ENCODE measurements around the gene OLIG1.

OLIG1 gene

DNA sequence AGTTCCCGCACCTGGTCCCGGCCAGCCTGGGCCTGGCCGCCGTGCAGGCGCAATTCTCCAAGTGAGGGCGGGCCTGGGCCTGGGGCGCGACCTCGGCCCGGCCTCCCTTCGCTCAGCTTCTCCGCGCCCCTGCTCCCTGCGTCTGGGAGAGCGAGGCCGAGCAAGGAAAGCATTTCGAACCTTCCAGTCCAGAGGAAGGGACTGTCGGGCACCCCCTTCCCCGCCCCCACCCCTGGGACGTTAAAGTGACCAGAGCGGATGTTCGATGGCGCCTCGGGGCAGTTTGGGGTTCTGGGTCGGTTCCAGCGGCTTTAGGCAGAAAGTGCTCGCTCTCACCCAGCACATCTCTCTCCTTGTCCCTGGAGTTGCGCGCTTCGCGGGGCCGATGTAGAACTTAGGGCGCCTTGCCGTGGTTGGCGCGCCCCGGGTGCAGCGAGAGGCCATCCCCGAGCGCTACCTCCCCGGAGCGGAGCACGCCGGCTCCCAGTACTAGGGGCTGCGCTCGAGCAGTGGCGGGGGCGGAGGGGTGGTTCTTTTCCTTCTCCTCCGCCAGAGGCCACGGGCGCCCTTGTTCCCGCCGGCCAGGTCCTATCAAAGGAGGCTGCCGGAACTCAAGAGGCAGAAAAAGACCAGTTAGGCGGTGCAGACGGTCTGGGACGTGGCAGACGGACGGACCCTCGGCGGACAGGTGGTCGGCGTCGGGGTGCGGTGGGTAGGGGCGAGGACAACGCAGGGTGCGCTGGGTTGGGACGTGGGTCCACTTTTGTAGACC is 1.2 kb downstream of the OLIG1 start:
- Histone ChIP-seq H3K4me1 (ENCODE audit: control insufficient read depth, low read length) (peaks cover 5% of the 10 kb centered on the region; the same call in 1 of the 2 replicates), H3K9me2 (replicated peaks; ENCODE audit: control insufficient read depth, low read length) (no peaks in the 10 kb centered on the region), H3K4me2 (ENCODE audit: low read length) (no peak overlapping the region), H3K27ac (ENCODE audit: low read depth, low read length) (no peak overlapping the region), H3K36me3 (ENCODE audit: control insufficient read depth, low read length) (no peaks in the 10 kb centered on the region), H3K4me3 (ENCODE audit: low read length) (no peak overlapping the region), H3K27me3 (ENCODE audit: control insufficient read depth, low read length) (peaks cover 18% of the 10 kb centered on the region), H3F3A (ENCODE audit: control insufficient read depth, insufficient read depth) (no peaks in the 10 kb centered on the region), H3K79me2 (ENCODE audit: control insufficient read depth, low read length) (no peaks in the 10 kb centered on the region), H4K20me1 (ENCODE audit: control insufficient read depth, insufficient read depth, low read depth, low read length) (no peaks in the 10 kb centered on the region), H3K9me3 (ENCODE audit: control insufficient read depth, insufficient read depth, low read length) (peaks cover 7% of the 10 kb centered on the region; the same call in 1 of the 2 replicates)
- TF ChIP-seq, protein P1, sequence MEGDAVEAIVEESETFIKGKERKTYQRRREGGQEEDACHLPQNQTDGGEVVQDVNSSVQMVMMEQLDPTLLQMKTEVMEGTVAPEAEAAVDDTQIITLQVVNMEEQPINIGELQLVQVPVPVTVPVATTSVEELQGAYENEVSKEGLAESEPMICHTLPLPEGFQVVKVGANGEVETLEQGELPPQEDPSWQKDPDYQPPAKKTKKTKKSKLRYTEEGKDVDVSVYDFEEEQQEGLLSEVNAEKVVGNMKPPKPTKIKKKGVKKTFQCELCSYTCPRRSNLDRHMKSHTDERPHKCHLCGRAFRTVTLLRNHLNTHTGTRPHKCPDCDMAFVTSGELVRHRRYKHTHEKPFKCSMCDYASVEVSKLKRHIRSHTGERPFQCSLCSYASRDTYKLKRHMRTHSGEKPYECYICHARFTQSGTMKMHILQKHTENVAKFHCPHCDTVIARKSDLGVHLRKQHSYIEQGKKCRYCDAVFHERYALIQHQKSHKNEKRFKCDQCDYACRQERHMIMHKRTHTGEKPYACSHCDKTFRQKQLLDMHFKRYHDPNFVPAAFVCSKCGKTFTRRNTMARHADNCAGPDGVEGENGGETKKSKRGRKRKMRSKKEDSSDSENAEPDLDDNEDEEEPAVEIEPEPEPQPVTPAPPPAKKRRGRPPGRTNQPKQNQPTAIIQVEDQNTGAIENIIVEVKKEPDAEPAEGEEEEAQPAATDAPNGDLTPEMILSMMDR (IDR thresholded peaks at IDR 0.05; ENCODE audit: low read depth, low read length, poor library complexity, severe bottlenecking): no peak
- no peak for TF ChIP-seq EZH2phosphoT487 (IDR thresholded peaks at IDR 0.05; ENCODE audit: borderline replicate concordance, low read length)

DNA sequence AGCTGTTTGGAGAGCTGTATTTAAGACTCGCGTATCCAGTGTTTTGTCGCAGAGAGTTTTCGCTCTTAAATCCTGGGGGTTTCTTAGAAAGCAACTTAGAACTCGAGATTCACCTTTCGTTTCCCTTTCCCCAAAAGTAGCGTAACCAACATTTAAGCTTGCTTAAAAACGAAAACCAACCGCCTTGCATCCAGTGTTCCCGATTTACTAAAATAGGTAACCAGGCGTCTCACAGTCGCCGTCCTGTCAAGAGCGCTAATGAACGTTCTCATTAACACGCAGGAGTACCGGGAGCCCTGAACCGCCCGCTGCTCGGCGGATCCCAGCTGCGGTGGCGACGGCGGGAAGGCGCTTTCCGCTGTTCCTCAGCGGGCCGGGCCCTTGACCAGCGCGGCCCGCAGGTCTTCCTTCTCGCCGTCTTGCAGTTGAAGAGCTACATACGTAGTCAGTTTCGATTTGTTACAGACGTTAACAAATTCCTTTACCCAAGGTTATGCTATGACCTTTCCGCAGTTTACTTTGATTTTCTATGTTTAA is 1.9 kb downstream of the OLIG1 start:
- Histone ChIP-seq H3K27ac (ENCODE audit: low read depth, low read length) (no peak overlapping the region), H3K9me3 (ENCODE audit: control insufficient read depth, insufficient read depth, low read length) (peaks cover 7% of the 10 kb centered on the region; the same call in 1 of the 2 replicates), H4K20me1 (ENCODE audit: control insufficient read depth, insufficient read depth, low read depth, low read length) (no peaks in the 10 kb centered on the region), H3K79me2 (ENCODE audit: control insufficient read depth, low read length) (no peaks in the 10 kb centered on the region), H3K4me3 (ENCODE audit: low read length) (no peak overlapping the region), H3K4me2 (ENCODE audit: low read length) (no peak overlapping the region), H3K4me1 (ENCODE audit: control insufficient read depth, low read length) (peaks cover 5% of the 10 kb centered on the region; the same call in 1 of the 2 replicates), H3K36me3 (ENCODE audit: control insufficient read depth, low read length) (no peaks in the 10 kb centered on the region), H3K9me2 (replicated peaks; ENCODE audit: control insufficient read depth, low read length) (no peaks in the 10 kb centered on the region), H3K27me3 (ENCODE audit: control insufficient read depth, low read length) (peaks cover 23% of the 10 kb centered on the region), H3F3A (ENCODE audit: control insufficient read depth, insufficient read depth) (no peaks in the 10 kb centered on the region)
- TF ChIP-seq EZH2phosphoT487 (IDR thresholded peaks at IDR 0.05; ENCODE audit: borderline replicate concordance, low read length): no peak
- TF ChIP-seq, protein P1 (IDR thresholded peaks at IDR 0.05; ENCODE audit: low read depth, low read length, poor library complexity, severe bottlenecking): no peak

DNA sequence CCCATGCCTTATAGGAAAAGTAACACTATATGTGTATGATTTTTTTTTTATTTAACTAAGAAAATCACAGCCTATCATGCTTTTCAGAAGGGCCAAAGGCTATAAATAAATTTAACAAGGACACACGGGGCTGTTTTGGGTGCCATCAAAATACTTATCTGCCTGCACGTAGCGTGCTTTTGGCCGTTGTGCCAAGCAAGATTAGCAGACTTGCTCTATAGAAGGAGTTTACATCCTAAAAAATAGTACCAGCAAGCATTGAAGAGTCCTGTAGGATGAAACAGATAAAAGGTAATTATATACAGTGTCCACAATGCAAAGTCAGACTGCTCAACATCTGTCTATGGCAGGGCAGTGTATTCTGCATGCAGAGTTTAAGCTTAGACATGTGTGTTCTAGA is 3.7 kb downstream of the OLIG1 start:
- Histone ChIP-seq H3K27me3 (ENCODE audit: control insufficient read depth, low read length) (peaks cover 29% of the 10 kb centered on the region), H3K9me2 (replicated peaks; ENCODE audit: control insufficient read depth, low read length) (no peaks in the 10 kb centered on the region), H3K4me1 (ENCODE audit: control insufficient read depth, low read length) (no peaks in the 10 kb centered on the region; the same call in 1 of the 2 replicates), H3K27ac (ENCODE audit: low read depth, low read length) (no peak overlapping the region), H3K4me3 (ENCODE audit: low read length) (no peak overlapping the region), H3K9me3 (ENCODE audit: control insufficient read depth, insufficient read depth, low read length) (peaks cover 7% of the 10 kb centered on the region; the same call in 1 of the 2 replicates), H3K79me2 (ENCODE audit: control insufficient read depth, low read length) (no peaks in the 10 kb centered on the region), H4K20me1 (ENCODE audit: control insufficient read depth, insufficient read depth, low read depth, low read length) (no peaks in the 10 kb centered on the region), H3F3A (ENCODE audit: control insufficient read depth, insufficient read depth) (no peaks in the 10 kb centered on the region), H3K4me2 (ENCODE audit: low read length) (no peak overlapping the region), H3K36me3 (ENCODE audit: control insufficient read depth, low read length) (no peaks in the 10 kb centered on the region)
- TF ChIP-seq, protein P1 (IDR thresholded peaks at IDR 0.05; ENCODE audit: low read depth, low read length, poor library complexity, severe bottlenecking): no peak
- TF ChIP-seq EZH2phosphoT487 (IDR thresholded peaks at IDR 0.05; ENCODE audit: borderline replicate concordance, low read length): no peak

Data from DOHH2 (cell line).